ENCODE data around the gene NOS1AP.

Gene NOS1AP

GRCh38 chr1:162072740-162073139, 3.2 kb downstream of the NOS1AP start (continued):
- TF ChIP-seq POU6F1 (CRISPR knock-in tag; IDR thresholded peaks at IDR 0.05; ENCODE audit: borderline replicate concordance, low read depth) (no peak), SNAI2 (CRISPR knock-in tag; IDR thresholded peaks at IDR 0.05) (no peak), RARB (CRISPR knock-in tag; IDR thresholded peaks at IDR 0.05) (no peak), ZC3H10 (CRISPR knock-in tag; IDR thresholded peaks at IDR 0.05) (no peak), PPARA (CRISPR knock-in tag; IDR thresholded peaks at IDR 0.05; ENCODE audit: borderline replicate concordance) (no peak), BACH2 (CRISPR knock-in tag; IDR thresholded peaks at IDR 0.05; ENCODE audit: borderline replicate concordance) (no peak)

DNA sequence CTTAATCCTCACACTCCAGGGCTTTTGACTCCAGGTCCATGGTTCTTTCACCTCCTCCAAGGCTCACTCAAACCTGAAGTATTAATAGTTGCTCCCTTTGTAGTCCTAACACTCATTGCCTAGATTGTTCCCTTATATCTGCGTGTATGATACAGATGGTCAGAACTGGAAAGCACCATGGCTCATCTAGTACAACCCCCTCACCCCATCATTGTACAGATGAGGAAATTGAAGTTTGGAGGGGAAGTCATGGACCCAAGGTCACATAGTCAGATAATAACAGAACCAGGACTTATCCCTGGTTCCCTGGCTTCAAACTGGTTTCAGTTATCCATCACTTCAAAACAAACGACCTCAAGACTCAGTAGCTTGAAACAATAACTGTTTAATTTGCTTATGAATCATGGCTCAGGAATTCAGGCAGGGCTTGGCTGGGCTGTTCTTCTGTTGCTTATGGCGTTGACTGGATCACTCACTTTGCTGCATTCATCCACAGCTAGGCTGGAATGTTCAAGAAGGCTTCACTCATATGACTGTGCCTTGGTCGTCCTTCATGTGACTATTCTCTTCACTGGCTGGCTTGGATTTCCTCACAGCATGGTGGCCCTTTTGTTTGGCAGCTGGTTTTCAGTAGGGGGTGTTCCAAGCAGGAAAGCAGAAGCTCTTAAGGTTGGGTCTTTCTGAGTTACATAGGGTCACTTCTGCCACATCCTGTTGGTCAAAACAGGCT, 5.0 kb downstream of the NOS1AP start:
- no peak for ATAC-seq

DNA sequence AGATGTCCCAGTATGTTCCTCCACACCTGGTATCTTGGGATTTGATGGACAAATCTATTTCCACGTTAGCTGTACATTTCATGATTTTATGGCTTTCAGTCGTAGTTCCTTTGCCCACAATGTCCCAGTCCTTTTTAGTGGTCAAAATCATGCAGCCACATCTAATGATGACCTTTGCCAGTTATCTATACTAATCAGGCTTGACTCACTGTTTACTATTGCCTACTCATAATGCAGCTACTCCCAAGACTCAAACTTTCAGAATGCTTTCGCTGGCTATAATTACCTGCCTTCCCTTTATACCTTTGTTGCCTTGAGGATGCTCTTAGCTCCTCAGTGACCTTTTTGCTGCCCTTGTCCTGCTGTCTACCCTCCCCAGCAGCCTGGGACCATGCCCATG, 6.4 kb downstream of the NOS1AP start:
- ATAC-seq = no peak
- no peak for TF ChIP-seq ZFP30 (CRISPR knock-in tag; IDR thresholded peaks at IDR 0.05)
- no peak for TF ChIP-seq TOX (CRISPR knock-in tag; IDR thresholded peaks at IDR 0.05; ENCODE audit: borderline replicate concordance)
- no peak for TF ChIP-seq CSRNP3 (CRISPR knock-in tag; IDR thresholded peaks at IDR 0.05)
- no peak for TF ChIP-seq RARB (CRISPR knock-in tag; IDR thresholded peaks at IDR 0.05)
- no peak for TF ChIP-seq ESRRG (CRISPR knock-in tag; IDR thresholded peaks at IDR 0.05)
- no peak for TF ChIP-seq ZNF8 (CRISPR knock-in tag; IDR thresholded peaks at IDR 0.05)
- TF ChIP-seq ZNF565 (CRISPR knock-in tag; conservative IDR thresholded peaks at IDR 0.05; ENCODE audit: low read depth) = no peak
- no peak for TF ChIP-seq PATZ1 (CRISPR knock-in tag; IDR thresholded peaks at IDR 0.05; ENCODE audit: borderline replicate concordance)
- no peak for TF ChIP-seq ZNF70 (CRISPR knock-in tag; IDR thresholded peaks at IDR 0.05)
- TF ChIP-seq SNAI2 (CRISPR knock-in tag; IDR thresholded peaks at IDR 0.05) = no peak
- no peak for TF ChIP-seq OSR1 (CRISPR knock-in tag; IDR thresholded peaks at IDR 0.05)
- TF ChIP-seq CREB5 (CRISPR knock-in tag; IDR thresholded peaks at IDR 0.05; ENCODE audit: low read depth) = no peak

More for the DNA sequence above, 5.0 kb downstream of the NOS1AP start:
- no peak for TF ChIP-seq ISL1 (CRISPR knock-in tag; IDR thresholded peaks at IDR 0.05)
- no peak for TF ChIP-seq PPARA (CRISPR knock-in tag; IDR thresholded peaks at IDR 0.05; ENCODE audit: borderline replicate concordance)
- no peak for TF ChIP-seq TOX (CRISPR knock-in tag; IDR thresholded peaks at IDR 0.05; ENCODE audit: borderline replicate concordance)
- TF ChIP-seq PATZ1 (CRISPR knock-in tag; IDR thresholded peaks at IDR 0.05; ENCODE audit: borderline replicate concordance) = no peak
- no peak for TF ChIP-seq POU6F1 (CRISPR knock-in tag; IDR thresholded peaks at IDR 0.05; ENCODE audit: borderline replicate concordance, low read depth)
- TF ChIP-seq ZFP30 (CRISPR knock-in tag; IDR thresholded peaks at IDR 0.05) = no peak
- no peak for TF ChIP-seq TCF4 (CRISPR knock-in tag; IDR thresholded peaks at IDR 0.05; ENCODE audit: borderline replicate concordance)
- TF ChIP-seq ZFP3 (CRISPR knock-in tag; IDR thresholded peaks at IDR 0.05) = no peak
- TF ChIP-seq GLIS3 (CRISPR knock-in tag; IDR thresholded peaks at IDR 0.05) = no peak
- no peak for TF ChIP-seq OSR1 (CRISPR knock-in tag; IDR thresholded peaks at IDR 0.05)
- no peak for TF ChIP-seq ZNF70 (CRISPR knock-in tag; IDR thresholded peaks at IDR 0.05)
- TF ChIP-seq ZC3H10 (CRISPR knock-in tag; IDR thresholded peaks at IDR 0.05) = no peak
- no peak for TF ChIP-seq SNAI2 (CRISPR knock-in tag; IDR thresholded peaks at IDR 0.05)
- no peak for TF ChIP-seq CSRNP3 (CRISPR knock-in tag; IDR thresholded peaks at IDR 0.05)

Measured in SK-N-SH treated with all-trans-retinoic acid at 6 μM for 48 hours (cell line).